OCI-LY7 (cell line): Measurements from ENCODE around the gene NUDT22. TPM values are rescaled to one million over a fixed set of nuclear protein-coding genes. Genes with fewer than 3 reads are reported as not detected.

ENCODE experiments used
- BruUV-seq: library from RNA; stranded (reverse); fragments of 400-500 nt; replicated peaks from 2 replicates; lab custom pipeline; 2021; lab: Mats Ljungman, UMichigan
- CTCF ChIA-PET: fragments of 300-600 bp; sonication (Branson Sonifier 250); formaldehyde crosslinking; loops from one replicate; lab custom pipeline; 2022; ENCODE audit warnings: antibody characterized with exemption; ENCODE audit not compliant: unreplicated experiment; lab: Charles Lee
- POLR2A ChIA-PET: fragments of 300-600 bp; sonication (Branson Sonifier 250); formaldehyde crosslinking; loops from one replicate; lab custom pipeline; 2022; ENCODE audit warnings: antibody characterized with exemption; lab: Charles Lee
- DNase-seq: peaks from one replicate; pipeline ENCODE4 v3.0.0-alpha.2; 2015; ENCODE audit warnings: low spot score
- H2AFZ ChIP-seq: fragments of 200-600 bp; sonication (generic), shearing (Covaris generic); 2 replicates; pipeline ENCODE4 v1.6.1; 2014; ENCODE audit warnings: mild to moderate bottlenecking, antibody characterized with exemption, low read length, moderate library complexity
- H3K27ac ChIP-seq: fragments of 200-600 bp; sonication (generic); 2 replicates; pipeline ENCODE4 v1.5.1; 2014; ENCODE audit warnings: mixed run types, low read depth, mild to moderate bottlenecking, moderate library complexity, low read length, inconsistent platforms; ENCODE audit not compliant: poor library complexity, severe bottlenecking
- H3K36me3 ChIP-seq: fragments of 200-600 bp; sonication (generic); 2 replicates; pipeline ENCODE4 v1.6.1; 2014; ENCODE audit warnings: mild to moderate bottlenecking, antibody characterized with exemption, low read length, moderate library complexity, mixed read lengths; ENCODE audit not compliant: insufficient read depth
- H3K4me1 ChIP-seq: fragments of 200-600 bp; sonication (generic); 2 replicates; pipeline ENCODE4 v1.5.1; 2014; ENCODE audit warnings: mild to moderate bottlenecking, low read length; ENCODE audit not compliant: insufficient read depth, poor library complexity, severe bottlenecking
- H3K4me2 ChIP-seq: fragments of 200-600 bp; sonication (generic); 2 replicates; pipeline ENCODE4 v1.6.1; 2014; ENCODE audit warnings: mild to moderate bottlenecking, low read length
- H3K4me3 ChIP-seq: fragments of 200-600 bp; sonication (generic); 2 replicates; pipeline ENCODE4 v1.5.1; 2014; ENCODE audit warnings: mild to moderate bottlenecking, low read depth, low read length; ENCODE audit not compliant: poor library complexity, severe bottlenecking
- H3K79me2 ChIP-seq: fragments of 200-600 bp; sonication (generic); 2 replicates; pipeline ENCODE4 v1.6.1; 2016; ENCODE audit warnings: low read depth, mild to moderate bottlenecking, low read length, moderate library complexity, mixed read lengths; ENCODE audit not compliant: insufficient read depth
- H3K9me2 ChIP-seq: fragments of 200-600 bp; sonication (generic); 2 replicates; pipeline ENCODE4 v1.6.1; 2016; ENCODE audit warnings: mild to moderate bottlenecking, low read length, mixed read lengths; ENCODE audit not compliant: insufficient read depth
- H3K9me3 ChIP-seq: fragments of 200-600 bp; sonication (generic); 2 replicates; pipeline ENCODE4 v1.6.1; 2014; ENCODE audit warnings: mild to moderate bottlenecking, mixed run types, low read length, mixed read lengths
- H4K20me1 ChIP-seq: fragments of 200-600 bp; sonication (generic); 2 replicates; pipeline ENCODE4 v1.6.1; 2014; ENCODE audit warnings: mild to moderate bottlenecking, antibody characterized with exemption, low read length, moderate library complexity, mixed read lengths; ENCODE audit not compliant: insufficient read depth
- EZH2phosphoT487 ChIP-seq: fragments of 200-600 bp; sonication (generic); IDR thresholded peaks from 2 replicates; pipeline ENCODE4 v1.6.1; 2018; ENCODE audit warnings: low read depth, borderline replicate concordance, mild to moderate bottlenecking, mixed run types, antibody characterized with exemption, low read length, moderate library complexity, mixed read lengths
- intact Hi-C: fragments of 100-400 bp; cut with micrococcal nuclease; formaldehyde crosslinking; loops from one replicate; pipeline ENCODE4 v1.10.0; 2022; ENCODE audit not compliant: unreplicated experiment
- total RNA-seq, 2 experiments: library from RNA; depleted of rRNA in 1 of 2; stranded (reverse); fragments of >200 nt in 1 of 2; shearing (Covaris generic) in 1 of 2; gene quantifications; 2 replicates each; pipeline ENCODE4 v1.2.3, GENCODE V29; 2014 to 2022
- TF ChIP-seq, protein P1 (sequence below): fragments of 200-600 bp; sonication (generic); conservative IDR thresholded peaks from 2 replicates; pipeline ENCODE4 v1.5.1; 2014; ENCODE audit warnings: mild to moderate bottlenecking, antibody characterized with exemption, low read length, moderate library complexity, mixed read lengths

Gene NUDT22
- total RNA-seq, 2 experiments from 2014 or later: 81.4 to 98.4 TPM

DNA sequence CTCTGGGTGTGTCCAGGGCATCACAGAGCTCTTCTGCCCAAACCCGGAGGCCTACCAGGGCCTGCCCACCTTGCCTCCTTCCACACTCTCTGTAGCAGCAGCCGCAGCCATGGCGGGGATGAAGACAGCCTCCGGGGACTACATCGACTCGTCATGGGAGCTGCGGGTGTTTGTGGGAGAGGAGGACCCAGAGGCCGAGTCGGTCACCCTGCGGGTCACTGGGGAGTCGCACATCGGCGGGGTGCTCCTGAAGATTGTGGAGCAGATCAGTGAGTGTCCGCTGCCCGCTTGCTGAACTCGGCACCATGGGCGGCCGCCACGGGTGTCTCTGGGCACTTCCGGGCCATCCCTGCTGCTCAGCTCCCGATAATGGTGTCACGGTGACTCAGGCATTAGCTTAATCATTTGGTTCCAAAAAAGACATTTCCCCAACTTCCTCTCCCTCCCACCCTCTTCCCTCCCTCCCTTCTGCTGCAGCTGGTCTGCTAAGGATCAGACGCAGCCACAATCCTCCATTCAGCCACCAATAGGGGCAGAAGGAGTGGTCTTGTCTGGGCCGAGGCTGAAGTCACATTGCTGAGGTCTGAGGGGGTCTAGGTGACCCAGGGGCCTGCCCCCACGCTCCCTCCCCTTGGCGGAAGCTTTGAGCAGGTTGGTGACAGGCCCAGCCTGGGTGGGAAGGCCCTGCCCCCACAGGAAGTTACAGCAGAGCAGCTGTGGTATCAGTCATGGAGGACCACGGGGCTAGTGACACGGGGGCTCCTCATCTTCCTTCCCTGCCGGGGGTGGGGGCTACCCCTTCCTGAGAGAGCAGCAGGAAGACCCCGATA, 18.6 kb upstream of the NUDT22 start:
- H3K79me2 ChIP-seq: peaks cover 17% of the 10 kb centered on the region; the same call in 1 of the 2 replicates
- ChIA-PET POLR2A (interaction anchor here (0.6 to 5.1 kb wide), 18 partner anchors 7 to 1407 kb away, joined by 3 to 29 read pairs (median 4); partner anchors contain the start of genes BAD, FKBP2, NUDT22 and STIP1), CTCF (interaction anchor here (0.6 to 2.5 kb wide), 5 partner anchors 19 to 241 kb away, joined by 3 to 9 read pairs (median 3); partner anchors contain the start of genes NUDT22, PRDX5, TRMT112 and TRPT1)
- DNase-seq: peak; percentile 90
- TF ChIP-seq, protein P1, sequence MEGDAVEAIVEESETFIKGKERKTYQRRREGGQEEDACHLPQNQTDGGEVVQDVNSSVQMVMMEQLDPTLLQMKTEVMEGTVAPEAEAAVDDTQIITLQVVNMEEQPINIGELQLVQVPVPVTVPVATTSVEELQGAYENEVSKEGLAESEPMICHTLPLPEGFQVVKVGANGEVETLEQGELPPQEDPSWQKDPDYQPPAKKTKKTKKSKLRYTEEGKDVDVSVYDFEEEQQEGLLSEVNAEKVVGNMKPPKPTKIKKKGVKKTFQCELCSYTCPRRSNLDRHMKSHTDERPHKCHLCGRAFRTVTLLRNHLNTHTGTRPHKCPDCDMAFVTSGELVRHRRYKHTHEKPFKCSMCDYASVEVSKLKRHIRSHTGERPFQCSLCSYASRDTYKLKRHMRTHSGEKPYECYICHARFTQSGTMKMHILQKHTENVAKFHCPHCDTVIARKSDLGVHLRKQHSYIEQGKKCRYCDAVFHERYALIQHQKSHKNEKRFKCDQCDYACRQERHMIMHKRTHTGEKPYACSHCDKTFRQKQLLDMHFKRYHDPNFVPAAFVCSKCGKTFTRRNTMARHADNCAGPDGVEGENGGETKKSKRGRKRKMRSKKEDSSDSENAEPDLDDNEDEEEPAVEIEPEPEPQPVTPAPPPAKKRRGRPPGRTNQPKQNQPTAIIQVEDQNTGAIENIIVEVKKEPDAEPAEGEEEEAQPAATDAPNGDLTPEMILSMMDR: no peak
- no peak for TF ChIP-seq EZH2phosphoT487
- peaks cover 35% of the 10 kb centered on the region for H3K4me1 ChIP-seq
- H3K9me3 ChIP-seq: no peaks in the 10 kb centered on the region
- no peak overlapping the region for H2AFZ ChIP-seq
- TSS peak; percentile 92 for BruUV-seq
- H3K27ac ChIP-seq: peak overlapping the region; percentile 96
- peaks cover 86% of the 10 kb centered on the region for H3K36me3 ChIP-seq
- H3K4me3 ChIP-seq: peak overlapping the region; percentile 80
- H3K4me2 ChIP-seq: peak overlapping the region; percentile 92
- intact Hi-C loops: loop anchor here (1.0 to 2.0 kb wide), 3 partner anchors 19 to 33 kb away; partner anchors contain the start of genes FKBP2, NUDT22 and TRPT1
- no peaks in the 10 kb centered on the region for H3K9me2 ChIP-seq
- H4K20me1 ChIP-seq: no peaks in the 10 kb centered on the region

DNA sequence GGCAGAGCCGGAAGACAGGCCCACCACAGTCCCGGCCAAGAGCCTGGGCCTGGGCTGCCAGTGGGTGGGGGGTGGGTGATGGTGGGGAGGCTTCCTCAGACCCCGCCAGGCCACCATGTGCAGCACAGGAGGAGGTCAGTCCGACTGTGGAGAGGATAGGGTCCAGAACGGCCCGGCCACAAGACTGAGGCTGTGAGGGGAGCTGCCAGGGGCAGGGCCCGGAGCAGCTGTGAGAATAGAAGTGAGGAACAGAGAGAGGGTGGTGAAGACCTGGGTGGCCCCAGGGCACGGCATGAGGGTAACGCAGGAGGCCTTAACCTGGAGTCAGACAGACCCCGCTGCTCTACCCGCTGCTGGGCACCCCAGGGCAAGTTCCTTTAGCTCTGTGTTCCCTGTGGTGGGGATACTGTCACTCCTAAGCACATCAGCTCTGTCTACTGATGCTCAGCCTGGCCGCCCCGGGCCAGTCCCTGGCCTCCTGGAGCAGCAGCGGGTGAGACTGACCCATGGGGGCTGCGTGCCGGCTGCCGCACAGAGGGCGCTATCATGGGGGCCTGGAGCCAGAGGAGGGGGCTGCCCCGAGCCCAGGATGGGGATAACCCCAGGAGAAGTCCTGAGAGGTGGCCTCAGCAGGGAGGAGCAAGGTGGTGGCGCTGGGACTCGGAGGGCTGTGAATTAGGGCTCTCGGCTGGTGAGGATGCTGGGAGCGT, 17.8 kb upstream of the NUDT22 start:
- DNase-seq: peak; percentile 29
- Histone ChIP-seq H3K9me3 (no peaks in the 10 kb centered on the region), H3K36me3 (peaks cover 80% of the 10 kb centered on the region), H3K79me2 (peaks cover 17% of the 10 kb centered on the region; the same call in 1 of the 2 replicates), H3K4me3 (peak overlapping the region; percentile 80), H3K27ac (peak overlapping the region; percentile 96), H4K20me1 (no peaks in the 10 kb centered on the region), H3K4me2 (peak overlapping the region; percentile 92), H3K9me2 (no peaks in the 10 kb centered on the region), H3K4me1 (peaks cover 35% of the 10 kb centered on the region), H2AFZ (no peak overlapping the region)
- ChIA-PET CTCF (interaction anchor here (2.5 kb wide), 1 partner anchor 31 kb away, joined by 9 read pairs; no protein-coding TSS in a partner anchor), POLR2A (interaction anchor here (0.8 to 5.1 kb wide), 7 partner anchors 16 to 109 kb away, joined by 3 to 29 read pairs (median 15); partner anchors contain the start of genes BAD, FKBP2, NUDT22 and PRDX5)
- BruUV-seq: no TSS peak
- TF ChIP-seq, protein P1: no peak
- TF ChIP-seq EZH2phosphoT487: no peak
- intact Hi-C loops: no loop called here
